ENCODE measurements around the gene SETBP1.
A peak's percentile ranks its signal among the peaks of the same experiment; 100 is the strongest.
"Not testable (repeated sequence)": the region's sequence is repeated elsewhere in the genome, so short reads cannot be mapped to it uniquely, and the experiment has no call there.

The SETBP1 gene

DNA sequence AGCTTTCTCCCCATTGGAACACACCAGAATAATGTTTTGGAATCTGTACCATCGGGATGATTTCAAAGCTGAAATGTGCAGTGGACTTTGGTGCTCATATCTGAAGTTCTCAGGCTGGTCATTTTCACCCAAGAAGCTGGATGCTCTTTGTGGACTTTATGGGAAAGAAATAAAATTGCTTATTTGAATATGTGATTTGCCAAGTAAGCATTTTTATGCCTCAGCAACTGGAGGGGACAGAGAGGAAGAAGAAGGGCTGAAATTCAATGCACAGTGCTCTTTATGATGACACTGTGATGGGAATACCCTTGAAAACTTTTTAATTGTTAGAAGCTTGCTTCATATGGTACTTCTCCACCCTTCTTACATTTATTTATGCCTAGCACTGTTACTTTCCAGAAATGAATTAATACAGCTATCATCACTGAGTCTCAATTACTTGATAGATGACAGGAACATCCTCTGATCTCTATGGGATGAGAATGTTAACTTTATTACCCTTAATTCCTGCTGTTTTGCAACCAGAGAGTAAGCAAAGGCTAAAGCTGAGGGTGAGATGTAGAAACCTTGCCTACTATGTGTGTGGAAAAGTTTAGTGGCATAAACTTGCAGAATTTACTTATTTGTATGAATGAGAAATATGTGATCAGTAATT, 23.6 kb downstream of the SETBP1 start:
- DNase-seq (ENCODE audit: low read depth in 2 of 2) = no peak

DNA sequence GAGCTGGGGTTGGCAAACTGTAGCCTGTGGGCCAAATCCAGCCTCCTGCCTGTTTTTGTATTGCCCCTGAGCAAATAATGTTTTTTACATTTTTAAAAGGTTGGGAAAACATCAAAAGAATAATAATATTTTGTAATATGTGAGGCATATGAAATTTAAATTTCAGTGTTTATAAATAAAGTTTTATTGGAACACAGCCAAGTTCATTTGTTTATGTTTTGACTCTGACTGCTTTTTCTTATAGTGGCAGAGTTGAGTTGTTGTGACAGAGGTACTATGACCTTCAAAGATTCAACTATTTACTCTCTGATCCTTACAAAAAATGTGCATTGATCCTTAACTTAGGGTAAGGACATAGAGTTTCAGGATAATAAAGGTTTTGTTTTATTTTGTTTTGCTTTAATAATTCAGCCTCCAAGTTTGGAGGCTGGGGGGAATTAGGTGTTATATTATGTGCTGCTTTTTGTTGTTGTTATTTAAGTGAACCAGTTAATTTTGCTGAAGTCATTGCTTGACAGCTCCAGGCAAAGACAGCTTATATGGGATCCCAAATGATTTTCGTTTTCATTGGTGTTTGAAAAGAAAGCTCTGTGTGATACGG, 24.5 kb downstream of the SETBP1 start:
- no peak for DNase-seq (ENCODE audit: low read depth in 2 of 2)

DNA sequence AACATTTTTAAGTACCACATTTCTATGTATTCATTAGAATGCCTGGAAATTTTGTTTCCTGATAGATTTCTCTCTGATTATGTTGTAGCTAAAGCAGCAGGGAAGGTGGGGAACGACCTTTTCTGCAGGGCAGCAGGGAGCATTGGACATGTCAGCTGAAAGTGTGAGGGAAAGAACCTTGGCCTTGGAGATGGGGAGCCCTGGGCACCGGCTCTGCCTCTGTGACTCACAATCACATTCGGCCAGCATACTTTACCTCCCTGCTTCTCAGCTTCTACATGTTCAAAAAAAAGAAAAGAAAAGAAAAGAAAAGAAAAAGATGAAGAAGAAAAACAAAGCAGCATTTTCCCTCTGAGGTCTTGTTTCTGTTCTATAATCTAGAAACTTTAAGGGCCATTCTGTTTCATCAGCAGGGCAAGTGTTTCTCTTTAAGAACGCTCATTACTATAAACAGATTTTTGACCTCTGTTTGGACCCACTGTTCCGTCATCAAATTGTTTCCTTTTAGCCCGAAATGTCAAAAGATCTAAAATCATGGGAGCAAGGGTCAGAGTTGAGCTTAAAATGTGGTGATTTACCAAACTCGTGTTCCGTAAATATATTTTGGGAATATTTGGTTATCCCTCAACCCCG, 27.9 kb downstream of the SETBP1 start:
- no peak for DNase-seq (ENCODE audit: low read depth in 2 of 2)

DNA sequence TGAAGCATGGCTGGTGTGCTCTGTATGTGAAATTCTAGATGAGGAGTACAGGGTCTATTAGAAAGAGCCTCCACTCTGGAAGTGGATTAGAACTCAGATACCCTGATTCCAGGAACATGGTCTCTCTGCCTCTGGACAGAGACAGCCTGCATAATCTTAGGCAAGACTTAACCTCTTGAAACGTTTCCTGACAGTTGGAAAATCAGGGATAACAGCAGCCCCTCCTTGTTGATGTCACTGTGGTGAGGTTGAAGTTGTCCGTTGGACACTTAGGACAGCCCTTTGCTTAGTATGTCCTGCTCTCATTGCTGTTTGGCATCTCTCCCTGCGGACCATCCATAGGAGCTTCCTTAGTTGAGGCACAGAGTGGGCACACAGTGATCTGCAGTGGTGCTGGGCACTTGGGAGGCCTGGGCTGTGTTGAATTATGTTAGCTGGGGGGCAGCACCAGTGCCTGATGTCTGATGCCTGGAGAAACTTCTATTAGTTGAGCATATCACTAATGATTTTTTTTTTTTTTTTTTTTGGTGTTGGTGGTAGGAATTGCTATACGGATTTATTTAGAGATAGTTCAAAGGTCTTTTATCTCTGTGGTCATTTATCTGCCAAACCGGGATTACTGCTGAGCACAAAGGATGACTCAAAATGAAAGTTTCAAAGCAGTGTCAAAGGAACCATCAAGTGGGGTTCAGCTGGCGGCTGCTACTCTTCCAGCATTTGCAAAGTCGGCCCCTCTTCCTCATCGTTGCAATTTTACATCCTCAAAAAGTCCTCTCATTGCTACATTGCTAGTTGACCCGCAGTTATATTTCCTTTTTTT, 28.8 kb downstream of the SETBP1 start:
- no peak for DNase-seq (ENCODE audit: low read depth in 2 of 2)

DNA sequence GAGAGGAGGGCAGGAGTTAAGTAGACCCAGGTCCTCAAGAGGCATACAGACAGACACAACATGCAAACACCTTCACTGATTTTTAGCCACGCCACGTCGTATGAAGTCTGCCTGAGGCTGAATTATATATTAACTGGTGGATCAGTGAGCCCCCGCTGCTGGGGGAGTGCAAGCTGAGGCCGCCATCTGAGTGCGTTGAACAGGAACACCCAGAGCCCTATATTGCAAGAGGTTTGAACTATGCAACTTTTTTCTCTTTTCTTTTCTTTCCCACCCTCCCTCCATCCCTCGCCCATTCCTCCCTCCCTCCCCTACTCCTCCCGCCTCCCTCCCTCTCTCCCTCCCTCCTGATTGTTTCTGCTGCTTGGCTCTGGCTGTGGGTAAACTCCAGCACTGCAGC, 30.2 kb downstream of the SETBP1 start:
- DNase-seq (ENCODE audit: low read depth in 2 of 2) = no peak

DNA sequence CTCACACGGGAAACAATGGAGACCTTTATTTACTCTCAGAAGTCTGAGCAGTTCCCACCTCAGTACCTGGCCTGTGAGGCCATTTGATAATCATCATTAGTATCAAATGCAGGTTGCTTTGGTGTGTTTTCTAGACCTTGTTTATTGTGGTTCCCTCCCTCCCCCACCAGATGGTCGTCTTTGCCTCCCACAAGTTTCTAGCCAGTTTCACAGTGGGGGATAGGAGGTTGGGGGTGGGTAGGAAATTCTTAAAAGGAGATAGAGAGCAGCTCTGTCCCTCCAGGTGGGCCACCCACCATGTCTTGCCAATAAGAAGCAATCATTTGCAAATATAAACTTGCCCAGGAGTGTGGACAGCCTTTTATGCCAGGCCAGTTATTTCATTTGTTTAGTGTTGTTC, 31.3 kb downstream of the SETBP1 start:
- DNase-seq (ENCODE audit: low read depth in 2 of 2) = no peak

DNA sequence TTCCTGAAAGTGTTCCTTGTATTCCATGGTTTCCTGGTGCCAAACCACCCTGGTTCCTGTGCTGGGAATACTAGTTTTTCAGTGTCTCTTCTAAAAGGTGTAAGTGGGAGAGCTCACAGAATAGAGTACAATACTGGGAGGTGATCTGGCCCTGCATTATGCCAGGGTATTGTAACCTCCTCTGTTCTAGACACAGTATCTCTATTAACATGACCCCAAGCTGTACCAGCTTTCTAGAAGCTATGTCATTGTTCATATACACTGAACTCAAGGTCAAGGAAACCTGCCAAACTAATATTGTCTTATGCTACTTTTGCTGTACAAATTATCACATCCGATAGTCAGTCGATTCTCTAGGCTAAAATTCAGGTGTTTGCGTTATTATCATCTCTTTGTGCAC, 32.7 kb downstream of the SETBP1 start:
- DNase-seq (ENCODE audit: low read depth in 2 of 2) = no peak

DNA sequence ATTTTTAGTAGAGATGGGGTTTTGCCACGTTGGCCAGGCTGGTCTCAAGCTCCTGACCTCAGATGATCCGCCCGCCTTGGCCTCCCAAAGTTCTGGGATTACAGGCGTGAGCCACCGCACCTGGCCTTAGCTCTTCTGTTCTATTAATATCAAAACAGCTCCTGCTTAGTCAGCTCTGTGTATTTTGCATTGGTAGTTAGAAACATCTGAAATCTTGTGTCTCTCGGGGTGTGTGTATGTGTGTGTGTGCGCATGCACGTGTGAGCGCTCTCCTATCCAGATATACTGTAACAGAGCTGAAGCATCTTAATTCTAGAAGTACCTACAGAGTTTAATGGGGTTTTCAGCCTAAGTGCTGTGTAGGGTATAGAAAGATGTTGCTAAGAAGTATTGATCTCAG, 33.7 kb downstream of the SETBP1 start:
- no peak for DNase-seq (ENCODE audit: low read depth in 2 of 2)

DNA sequence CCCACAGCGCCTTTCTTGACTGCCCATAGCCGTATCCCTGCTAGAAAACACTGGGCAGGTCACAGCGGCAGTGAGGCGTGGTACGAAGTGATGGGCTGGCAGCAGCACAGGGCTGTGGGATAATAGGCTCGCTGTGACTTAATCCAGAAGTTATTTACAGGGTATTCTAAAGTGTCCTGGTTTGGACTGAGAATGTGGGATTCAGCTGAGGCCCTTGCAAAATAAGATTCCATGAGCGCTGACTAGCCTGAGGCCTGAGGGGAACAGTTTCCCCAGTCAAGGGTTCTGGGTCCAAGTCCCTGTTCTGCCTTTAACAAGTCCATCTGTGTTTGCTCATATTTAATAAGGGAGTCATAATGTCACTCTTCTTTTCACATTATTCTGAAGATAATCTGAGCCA, 34.6 kb downstream of the SETBP1 start:
- no peak for DNase-seq (ENCODE audit: low read depth in 2 of 2)

DNA sequence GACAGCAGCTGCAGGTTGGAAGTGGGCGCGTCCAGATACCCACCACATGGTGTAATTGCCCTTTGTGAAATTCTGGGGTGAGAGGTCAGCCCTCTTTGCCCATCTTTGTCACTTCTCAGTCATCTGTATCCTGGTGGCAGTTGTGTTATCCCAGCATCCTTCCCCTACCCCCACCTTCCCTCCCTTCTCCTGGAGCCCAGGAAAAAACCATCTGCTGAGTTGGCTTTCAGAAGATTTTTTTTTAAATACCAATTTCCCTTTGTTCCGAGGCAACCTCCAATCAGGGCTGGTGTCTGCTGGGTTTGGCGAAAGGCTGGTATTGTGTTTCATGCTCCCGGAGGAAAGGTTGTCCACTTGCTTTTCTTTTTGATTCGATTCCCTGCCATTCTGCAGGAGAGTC, 35.2 kb downstream of the SETBP1 start:
- no peak for DNase-seq (ENCODE audit: low read depth in 2 of 2)

DNA sequence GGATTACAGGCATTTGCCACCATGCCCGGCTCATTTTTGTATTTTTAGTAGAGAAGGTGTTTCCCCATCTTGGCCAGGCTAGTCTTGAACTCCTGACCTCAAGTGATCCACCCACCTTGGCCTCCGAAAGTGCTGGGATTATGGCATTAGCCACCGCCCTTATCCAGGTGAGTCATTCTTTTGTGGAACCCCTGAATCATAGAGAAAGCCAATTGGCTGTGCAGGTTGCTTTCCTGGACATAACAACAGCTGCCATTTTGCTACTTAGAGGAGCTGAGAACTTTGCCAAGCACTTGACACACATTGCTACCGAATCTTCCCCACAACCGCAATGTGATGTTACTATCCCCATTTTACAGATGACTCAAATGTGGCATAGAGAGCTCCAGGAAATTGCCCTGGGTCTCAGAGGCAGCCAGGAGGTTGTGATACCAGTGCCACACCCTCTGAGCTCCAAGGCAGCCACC, 36.0 kb downstream of the SETBP1 start:
- no peak for DNase-seq (ENCODE audit: low read depth in 2 of 2)

DNA sequence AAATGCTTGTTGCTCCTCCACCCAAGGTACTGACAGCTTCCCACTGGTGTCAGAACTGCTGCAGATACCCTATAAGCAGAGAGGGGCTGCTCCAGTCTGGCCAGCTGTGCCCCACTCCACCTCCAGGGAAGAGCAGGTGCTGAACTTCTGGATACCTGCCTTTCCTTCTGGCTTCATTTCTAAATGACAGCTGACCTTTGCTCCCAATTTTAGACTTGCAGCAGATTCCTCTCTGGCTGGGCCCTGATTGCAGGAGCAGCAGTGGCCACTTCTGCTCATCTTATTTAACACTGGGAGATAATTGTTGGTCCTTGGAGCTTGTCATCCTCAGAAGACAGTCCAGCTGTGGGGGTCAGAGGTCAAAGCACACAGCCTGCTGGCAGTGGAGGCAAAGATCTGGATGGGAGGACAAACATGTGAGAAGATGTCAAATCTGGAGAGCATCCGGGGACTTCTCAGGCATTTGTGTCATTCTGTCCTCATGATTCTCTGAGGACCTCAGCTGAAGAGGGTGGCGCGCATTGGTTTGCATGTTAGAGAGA, 38.9 kb downstream of the SETBP1 start:
- no peak for DNase-seq (ENCODE audit: low read depth in 2 of 2)

DNA sequence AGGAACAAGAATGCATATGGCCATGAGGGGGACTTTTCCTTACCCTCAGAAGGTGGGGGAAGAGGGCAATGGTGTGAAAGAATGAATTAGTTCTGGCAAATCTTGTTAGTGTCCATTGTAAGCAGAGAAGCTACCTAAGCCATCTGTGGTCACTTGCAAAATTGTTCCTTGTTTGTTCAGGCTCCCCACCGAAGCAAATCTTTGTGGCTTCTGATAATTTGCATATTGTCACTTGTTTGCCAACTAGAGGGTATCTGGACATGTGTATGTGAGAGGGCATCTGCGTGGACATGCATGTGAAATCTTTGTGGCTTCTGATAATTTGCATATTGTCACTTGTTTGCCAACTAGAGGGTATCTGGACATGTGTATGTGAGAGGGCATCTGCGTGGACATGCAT, 41.1 kb downstream of the SETBP1 start:
- DNase-seq (ENCODE audit: low read depth in 2 of 2) = not testable (repeated sequence)

DNA sequence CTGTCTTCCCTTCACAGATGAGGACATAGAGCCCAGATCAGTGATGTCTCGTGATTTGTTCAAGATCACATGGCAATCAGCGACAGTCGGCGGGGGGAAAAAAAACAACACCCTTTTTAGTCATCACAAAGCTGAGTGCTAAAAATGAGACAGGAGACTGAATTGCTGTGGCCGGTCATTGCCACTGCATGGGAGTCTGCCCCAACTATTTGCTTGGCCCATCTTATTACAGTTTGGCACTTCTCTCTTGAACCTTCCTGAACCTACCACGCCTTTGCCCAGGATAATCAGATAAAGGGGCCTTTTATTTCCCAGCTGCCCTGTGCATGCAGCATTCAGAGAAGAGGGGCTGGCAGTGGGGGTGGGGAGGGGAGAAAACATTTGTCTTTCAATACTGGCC, 42.7 kb downstream of the SETBP1 start:
- no peak for DNase-seq (ENCODE audit: low read depth in 2 of 2)

DNA sequence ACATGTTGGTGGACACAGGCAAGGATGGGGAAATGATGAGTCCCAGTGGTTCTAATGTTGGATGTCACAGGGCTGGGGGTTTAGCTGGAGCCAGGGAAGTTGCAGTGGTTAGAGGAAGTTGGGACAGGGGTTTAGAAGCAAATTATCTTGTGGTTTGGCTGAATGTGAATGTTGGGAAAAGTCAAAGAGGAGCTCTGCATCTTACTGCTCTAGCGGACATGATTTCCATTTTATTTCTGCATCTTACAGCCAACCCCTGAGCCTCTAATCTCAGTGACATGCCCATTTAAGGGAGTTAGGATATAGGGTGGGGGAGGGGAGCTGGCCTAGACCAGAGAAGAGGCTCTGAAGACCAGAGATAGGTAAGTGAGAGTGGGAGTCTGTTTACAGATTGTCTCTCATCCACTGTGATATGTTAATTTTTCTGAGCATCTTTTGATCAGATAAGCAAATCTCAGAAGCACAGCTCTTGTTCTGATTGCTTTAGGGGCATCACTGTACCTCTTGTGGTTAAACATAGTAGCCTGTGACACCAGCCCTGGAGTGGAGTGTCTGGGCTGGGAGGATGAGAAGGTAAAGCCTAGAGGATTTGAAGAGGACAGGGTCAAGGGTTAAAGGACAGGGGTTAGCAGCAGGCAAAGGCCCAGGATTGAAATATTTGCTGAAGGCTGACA, 43.6 kb downstream of the SETBP1 start:
- DNase-seq (ENCODE audit: low read depth in 2 of 2) = no peak

DNA sequence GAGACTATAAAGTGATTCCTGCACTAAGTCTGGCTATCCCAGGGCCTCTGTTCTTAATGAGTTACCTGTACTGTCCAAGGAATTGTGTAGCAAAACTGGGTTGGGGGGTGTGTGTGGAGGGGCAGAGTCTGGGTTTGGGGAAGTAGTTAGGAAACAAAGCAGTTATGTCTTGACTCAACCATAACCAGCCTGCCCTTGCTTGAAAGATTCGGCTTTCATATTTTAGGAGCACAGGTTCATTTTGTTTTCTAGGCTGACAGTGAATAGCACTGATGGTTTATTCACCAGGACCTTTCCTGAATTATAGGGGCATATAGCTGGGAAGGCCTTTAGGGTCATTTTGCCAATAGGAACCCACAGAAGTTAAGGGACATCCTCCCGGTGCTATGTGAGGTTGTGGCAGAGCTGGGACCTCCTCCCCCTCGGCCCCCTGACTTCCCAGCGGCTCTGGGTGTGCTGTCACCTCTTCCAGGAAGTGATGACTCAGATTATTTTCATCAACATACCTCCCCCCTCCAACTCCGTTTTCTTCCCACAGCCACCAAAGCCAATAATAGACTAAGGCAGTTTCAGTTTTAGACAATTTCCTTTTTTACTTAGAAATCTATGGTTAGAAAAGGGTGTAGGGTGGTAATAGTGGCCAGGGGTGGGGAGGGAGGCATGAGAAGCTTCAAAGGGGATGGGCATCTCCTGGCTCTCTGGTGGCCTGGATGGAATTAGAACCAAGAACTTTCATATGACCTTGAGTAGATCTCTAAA, 44.8 kb downstream of the SETBP1 start:
- DNase-seq (ENCODE audit: low read depth in 2 of 2) = peak; percentile 25 to 54

DNA sequence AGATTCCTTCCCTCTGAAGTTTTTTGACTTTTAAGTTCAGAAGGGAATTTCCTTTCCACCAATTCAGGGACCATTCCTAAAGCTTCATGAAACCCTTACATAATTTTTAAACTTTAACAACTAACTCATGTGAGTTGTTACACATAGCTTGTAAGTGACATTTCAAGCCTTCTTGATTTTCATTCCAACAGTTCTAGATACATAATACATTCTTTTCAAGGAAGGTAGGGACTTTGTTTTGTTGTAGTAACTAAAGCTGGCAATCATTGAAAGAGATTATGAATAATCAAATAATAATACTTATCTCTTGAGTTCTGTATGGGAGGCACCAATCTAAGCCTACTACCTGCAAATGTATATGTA, 45.4 kb downstream of the SETBP1 start:
- DNase-seq (ENCODE audit: low read depth in 2 of 2) = no peak

DNA sequence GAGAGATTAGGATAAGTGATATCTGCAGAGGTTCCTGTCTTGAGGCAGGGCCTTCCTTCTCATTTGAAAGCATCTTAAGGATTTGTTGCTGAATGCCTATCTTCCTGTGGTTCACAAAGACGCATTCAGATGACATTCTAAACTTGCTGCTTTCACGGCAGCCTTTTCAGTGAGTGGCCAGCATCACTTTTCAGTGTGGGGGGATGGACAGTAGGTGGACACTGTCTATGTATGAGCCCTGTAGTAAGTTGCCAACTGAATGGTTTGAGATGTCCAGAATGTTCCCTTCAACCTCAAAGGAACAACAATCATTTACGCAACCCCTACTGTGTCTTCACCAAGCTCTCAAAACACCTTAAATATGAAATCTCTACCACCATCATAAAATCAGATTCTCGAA, 46.6 kb downstream of the SETBP1 start:
- no peak for DNase-seq (ENCODE audit: low read depth in 2 of 2)

DNA sequence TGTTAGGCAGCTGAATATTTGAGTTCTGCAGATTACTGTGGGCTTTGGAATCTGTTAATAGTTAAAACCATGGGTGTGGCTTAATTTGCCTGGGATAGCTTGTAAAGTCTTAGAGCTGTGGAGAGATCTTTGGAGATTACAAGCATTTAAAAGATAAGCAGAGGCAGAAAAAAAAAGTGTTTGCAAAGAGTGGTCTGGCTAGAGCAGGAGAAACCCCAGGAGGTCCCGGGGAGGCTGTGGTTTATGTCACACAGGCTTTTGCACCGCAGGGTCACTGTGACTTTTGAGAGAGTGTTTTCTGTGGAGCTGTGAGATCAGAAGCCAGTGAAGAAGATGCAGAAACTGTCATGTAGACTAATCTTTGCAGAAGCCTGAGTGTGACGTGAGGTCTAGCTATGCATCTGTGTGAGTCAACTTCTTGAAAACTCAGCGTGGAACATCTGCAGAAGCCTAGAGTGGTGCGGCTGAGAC, 49.0 kb downstream of the SETBP1 start:
- DNase-seq (ENCODE audit: low read depth in 2 of 2) = peak; percentile 26 to 38

DNA sequence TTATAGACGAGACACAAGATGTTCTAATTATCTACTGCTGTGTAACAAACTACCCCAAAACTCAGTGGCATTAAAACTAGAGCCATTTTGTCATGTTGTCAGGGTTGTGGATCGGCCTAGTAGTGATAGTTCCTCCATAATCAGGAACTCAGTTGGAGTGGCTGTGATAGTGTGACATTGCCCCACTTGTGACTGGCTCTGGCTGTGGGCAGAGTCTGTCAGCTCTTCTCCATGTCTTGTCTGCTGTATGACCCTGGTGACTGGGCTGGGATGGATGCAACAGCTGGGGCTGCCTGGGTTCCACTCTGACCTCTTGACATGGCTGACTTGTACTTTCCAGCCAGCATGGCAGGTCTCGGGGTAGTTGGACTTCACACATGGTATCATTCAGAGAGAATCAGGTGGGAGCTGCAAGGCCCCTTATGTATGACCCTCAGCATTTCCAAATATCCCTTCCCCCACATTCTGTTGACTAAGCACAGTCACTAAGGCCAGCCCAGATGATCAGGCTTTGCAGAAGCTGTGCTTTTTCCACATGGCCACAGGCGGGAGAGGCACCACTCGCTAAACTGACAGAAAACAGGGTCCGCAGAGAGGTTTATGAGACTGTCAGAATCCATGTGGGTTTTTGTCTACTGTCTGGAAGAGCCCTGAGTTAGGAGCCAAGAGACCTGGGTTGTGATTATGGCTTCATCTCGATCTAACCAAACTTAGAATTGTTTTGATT, 50.3 kb downstream of the SETBP1 start:
- no peak for DNase-seq (ENCODE audit: low read depth in 2 of 2)
